ENCODE measurements around the gene FBXL7. TPM values are rescaled to one million over a fixed set of nuclear protein-coding genes. Genes with fewer than 3 reads are reported as not detected.

FBXL7 gene
- total RNA-seq, 1 donor from 2014 or later: 30.4 TPM

- intact Hi-C loops (cut with DNase I): no loop called here
- no peaks in the 10 kb centered on the region for H3K9me3 ChIP-seq
- no peak overlapping the region for H3K4me3 ChIP-seq
- H3K27ac ChIP-seq: no peak overlapping the region
- DNase-seq (ENCODE audit: low spot score in 2 of 2): no peak
- H3K4me1 ChIP-seq: no peaks in the 10 kb centered on the region
- no peaks in the 10 kb centered on the region for H3K27me3 ChIP-seq
- peaks cover 12 to 58% of the 10 kb centered on the region in 2 donors for H3K36me3 ChIP-seq
- TF ChIP-seq CTCF (IDR thresholded peaks at IDR 0.05): no peak
These were observed 436.7 kb downstream of the FBXL7 start for GRCh38 chr5:15936505-15937245.

GRCh38 chr5:15937708-15938107 is 437.7 kb downstream of the FBXL7 start:
- intact Hi-C loops (cut with DNase I): no loop called here
- Histone ChIP-seq H3K9me3 (no peaks in the 10 kb centered on the region), H3K4me1 (no peaks in the 10 kb centered on the region), H3K27ac (no peak overlapping the region), H3K4me3 (no peak overlapping the region), H3K36me3 (peaks cover 12 to 60% of the 10 kb centered on the region in 2 donors), H3K27me3 (no peaks in the 10 kb centered on the region)
- no peak for DNase-seq (ENCODE audit: low spot score in 2 of 2)
- no peak for TF ChIP-seq CTCF (IDR thresholded peaks at IDR 0.05)

GRCh38 chr5:15938186-15938585 is 438.2 kb downstream of the FBXL7 start:
- no peak for TF ChIP-seq CTCF (IDR thresholded peaks at IDR 0.05)
- H3K9me3 ChIP-seq: no peaks in the 10 kb centered on the region
- no peaks in the 10 kb centered on the region for H3K27me3 ChIP-seq
- H3K4me1 ChIP-seq: no peaks in the 10 kb centered on the region
- no peak overlapping the region for H3K4me3 ChIP-seq
- DNase-seq (ENCODE audit: low spot score in 2 of 2): no peak
- H3K36me3 ChIP-seq: peaks cover 12 to 60% of the 10 kb centered on the region in 2 donors
- H3K27ac ChIP-seq: no peak overlapping the region
- intact Hi-C loops (cut with DNase I): no loop called here

GRCh38 chr5:15938961-15939360 is 439.0 kb downstream of the FBXL7 start:
- peaks cover 12 to 62% of the 10 kb centered on the region in 2 donors for H3K36me3 ChIP-seq
- no peaks in the 10 kb centered on the region for H3K9me3 ChIP-seq
- H3K4me3 ChIP-seq: no peak overlapping the region
- no peak for TF ChIP-seq CTCF (IDR thresholded peaks at IDR 0.05)
- H3K27me3 ChIP-seq: no peaks in the 10 kb centered on the region
- DNase-seq (ENCODE audit: low spot score in 2 of 2): no peak
- no peaks in the 10 kb centered on the region for H3K4me1 ChIP-seq
- H3K27ac ChIP-seq: no peak overlapping the region
- intact Hi-C loops (cut with DNase I): no loop called here

- intact Hi-C loops (cut with DNase I): no loop called here
- H3K27me3 ChIP-seq: no peaks in the 10 kb centered on the region
- no peak for TF ChIP-seq CTCF (IDR thresholded peaks at IDR 0.05)
- no peak overlapping the region for H3K27ac ChIP-seq
- H3K4me3 ChIP-seq: no peak overlapping the region
- DNase-seq (ENCODE audit: low spot score in 2 of 2): no peak
- H3K36me3 ChIP-seq: peaks cover 12 to 59% of the 10 kb centered on the region in 2 donors
- H3K9me3 ChIP-seq: no peaks in the 10 kb centered on the region
- H3K4me1 ChIP-seq: no peaks in the 10 kb centered on the region
These were observed 440.9 kb downstream of the FBXL7 start for GRCh38 chr5:15940905-15941304.

Measured in ascending aorta (tissue), 2 donors.